ENCODE data around the gene PPP1R13L.

The PPP1R13L gene

GRCh38 chr19:45443462-45444317, 38.8 kb upstream of the PPP1R13L start (continued):
- TF ChIP-seq ZNF157 (tag by site-specific recombination; IDR thresholded peaks at IDR 0.05) (no peak), ZNF768 (tag by site-specific recombination; IDR thresholded peaks at IDR 0.05) (no peak), GFI1B (tag by site-specific recombination; IDR thresholded peaks at IDR 0.05) (no peak), MYNN (tag by site-specific recombination; IDR thresholded peaks at IDR 0.05; ENCODE audit: borderline replicate concordance) (no peak), ZNF266 (tag by site-specific recombination; IDR thresholded peaks at IDR 0.05; ENCODE audit: low read depth) (no peak), ZNF561 (tag by site-specific recombination; IDR thresholded peaks at IDR 0.05; ENCODE audit: borderline replicate concordance) (peak; percentile 86), ZNF433 (tag by site-specific recombination; IDR thresholded peaks at IDR 0.05; ENCODE audit: low read depth) (no peak), HOXC10 (CRISPR knock-in tag; IDR thresholded peaks at IDR 0.05) (no peak), WT1 (tag by site-specific recombination; IDR thresholded peaks at IDR 0.05) (peak; percentile 25; the same call in 1 of the 2 replicates), REST (tag by site-specific recombination; IDR thresholded peaks at IDR 0.05) (no peak), ZEB2 (tag by site-specific recombination; IDR thresholded peaks at IDR 0.05) (peak; percentile 88), ZNF513 (tag by site-specific recombination; IDR thresholded peaks at IDR 0.05) (no peak), ZNF423 (tag by site-specific recombination; IDR thresholded peaks at IDR 0.05) (peak; percentile 95), ZNF776 (tag by site-specific recombination; IDR thresholded peaks at IDR 0.05; ENCODE audit: borderline replicate concordance) (no peak), GLI4 (tag by site-specific recombination; IDR thresholded peaks at IDR 0.05) (no peak), ZBTB8A (tag by site-specific recombination; IDR thresholded peaks at IDR 0.05) (peak; percentile 64), BCL11A (tag by site-specific recombination; IDR thresholded peaks at IDR 0.05; ENCODE audit: low read depth) (0 out of 2 replicates have a peak, but pooled peaks have one; percentile 49), ZNF302 (tag by site-specific recombination; IDR thresholded peaks at IDR 0.05; ENCODE audit: low read depth) (no peak), ZNF785 (tag by site-specific recombination; IDR thresholded peaks at IDR 0.05) (no peak), ZNF701 (tag by site-specific recombination; IDR thresholded peaks at IDR 0.05) (no peak), ZNF600 (tag by site-specific recombination; IDR thresholded peaks at IDR 0.05) (no peak; the same call in 1 of the 2 replicates), ZBTB17 (tag by site-specific recombination; IDR thresholded peaks at IDR 0.05) (peak; percentile 14), ZNF629 (tag by site-specific recombination; IDR thresholded peaks at IDR 0.05) (peak; percentile 99), PRDM4 (tag by site-specific recombination; IDR thresholded peaks at IDR 0.05) (no peak; the same call in 1 of the 2 replicates), BCL11B (tag by site-specific recombination; IDR thresholded peaks at IDR 0.05; ENCODE audit: low read depth) (peak; percentile 72), ZBTB20 (tag by site-specific recombination; IDR thresholded peaks at IDR 0.05) (peak; percentile 92), ZNF394 (tag by site-specific recombination; IDR thresholded peaks at IDR 0.05; ENCODE audit: borderline replicate concordance) (no peak), ZIC2 (tag by site-specific recombination; IDR thresholded peaks at IDR 0.05) (no peak), ZNF76 (tag by site-specific recombination; IDR thresholded peaks at IDR 0.05; ENCODE audit: borderline replicate concordance, low read depth) (peak; percentile 13; the same call in 1 of the 2 replicates), ZBTB49 (tag by site-specific recombination; IDR thresholded peaks at IDR 0.05; ENCODE audit: low read depth) (no peak), ZBTB1 (tag by site-specific recombination; IDR thresholded peaks at IDR 0.05) (no peak)

All from HEK293 (cell line).